Coronary artery (tissue), 2 donors: ENCODE data around the gene UGT2B17.

ENCODE experiments used
- DNase-seq: peaks from one replicate; pipeline ENCODE4 v3.0.0-alpha.2; 2017; ENCODE audit warnings: low spot score
- H3K27ac ChIP-seq, 2 donors: fragments of 200-600 bp; sonication (generic); one replicate each; pipeline ENCODE4 v1.5.1; 2016 to 2019
- H3K4me3 ChIP-seq: fragments of 200-600 bp; sonication (generic); 2 replicates; pipeline ENCODE4 v1.5.1; 2016; ENCODE audit warnings: mild to moderate bottlenecking, moderate library complexity
- CTCF ChIP-seq: fragments of 200-600 bp; sonication (generic); IDR thresholded peaks from one replicate; pipeline ENCODE4 v1.5.1; 2019; ENCODE audit warnings: antibody characterized with exemption

The UGT2B17 gene

DNA sequence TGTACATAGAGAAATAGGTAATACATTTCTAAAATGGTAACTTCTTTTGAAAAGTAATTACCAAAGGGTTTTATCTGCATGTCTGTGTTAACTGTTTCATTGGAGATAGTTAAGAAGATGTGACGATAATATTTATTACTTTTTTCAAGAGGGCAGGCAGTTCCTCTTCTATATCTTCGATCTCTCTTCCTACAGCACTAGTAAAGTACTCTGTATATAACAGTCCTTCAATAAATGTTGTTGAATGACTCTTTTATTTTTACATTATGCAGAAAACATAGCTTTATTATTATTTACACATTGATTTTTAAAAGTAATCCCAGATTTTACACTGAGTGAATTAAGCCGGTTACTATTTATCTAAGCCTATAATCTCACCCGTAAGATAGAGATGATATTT lies 77.1 kb downstream of the UGT2B17 start:
- Histone ChIP-seq H3K4me3 (no peak overlapping the region), H3K27ac (no peak overlapping the region)
- DNase-seq = no peak
- TF ChIP-seq CTCF = no peak

- Histone ChIP-seq H3K4me3 (no peak overlapping the region), H3K27ac (no peak overlapping the region)
- peak; percentile 45 for TF ChIP-seq CTCF
- DNase-seq = no peak
These were observed 77.6 kb downstream of the UGT2B17 start for GRCh38 chr4:68498413-68499007.

DNA sequence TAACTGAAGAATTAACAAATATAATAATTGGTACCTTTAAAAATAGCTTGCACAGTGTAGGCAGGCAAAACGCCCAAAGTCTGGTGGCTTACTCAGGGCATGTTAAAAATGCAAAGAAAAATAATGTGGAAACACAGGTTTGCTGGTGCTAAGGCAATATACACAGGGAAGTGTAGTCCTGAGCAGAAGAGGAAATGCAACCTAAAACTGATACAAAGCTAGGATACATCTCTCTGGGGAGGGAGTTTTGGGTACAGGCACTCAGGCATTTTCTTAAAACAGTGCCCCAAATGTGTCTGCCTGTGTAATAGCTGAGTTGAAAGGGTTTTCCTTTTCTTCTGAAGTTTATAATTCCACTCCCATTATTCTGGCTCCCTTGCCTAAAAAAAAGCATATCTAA lies 81.4 kb downstream of the UGT2B17 start:
- Histone ChIP-seq H3K27ac (no peak overlapping the region), H3K4me3 (no peak overlapping the region)
- no peak for TF ChIP-seq CTCF
- DNase-seq = no peak

DNA sequence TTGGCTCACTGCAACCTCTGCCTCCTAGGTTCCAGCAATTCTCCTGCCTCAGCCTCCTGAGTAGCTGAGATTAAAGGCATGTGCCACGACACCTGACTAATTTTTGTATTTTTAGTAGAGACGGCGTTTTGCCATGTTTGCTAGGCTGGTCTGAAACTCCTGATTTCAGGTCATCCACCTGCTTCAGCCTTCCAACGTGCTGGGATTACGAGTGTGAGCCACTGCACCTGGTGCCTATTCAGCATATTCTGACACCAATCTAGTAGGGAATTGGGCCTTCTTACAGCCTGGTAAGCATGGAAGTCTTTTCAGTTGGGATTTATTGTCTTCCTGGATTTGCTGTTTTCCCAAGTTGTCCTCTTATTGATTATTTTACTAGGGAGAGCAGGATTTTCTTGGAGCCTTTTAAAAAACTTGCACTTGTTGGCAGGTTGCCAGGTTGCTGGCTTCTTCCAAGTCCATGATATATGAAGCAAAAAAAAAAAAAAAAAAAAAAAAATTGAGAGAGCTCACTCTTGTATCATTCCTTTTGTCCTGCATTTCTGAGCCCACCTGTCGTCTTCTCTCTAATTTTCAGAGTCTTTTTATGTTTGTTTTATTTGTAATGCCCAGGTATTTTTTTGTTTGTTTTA lies 85.2 kb downstream of the UGT2B17 start:
- no peak for TF ChIP-seq CTCF
- Histone ChIP-seq H3K27ac (no peak overlapping the region), H3K4me3 (no peak overlapping the region)
- DNase-seq = no peak

GRCh38 chr4:68489338-68489737 lies 86.8 kb downstream of the UGT2B17 start:
- no peak for DNase-seq
- H3K4me3 ChIP-seq = no peak overlapping the region
- no peak for TF ChIP-seq CTCF
- H3K27ac ChIP-seq = no peak overlapping the region
